Measurements from ENCODE around the gene RTN4IP1.

The RTN4IP1 gene

DNA sequence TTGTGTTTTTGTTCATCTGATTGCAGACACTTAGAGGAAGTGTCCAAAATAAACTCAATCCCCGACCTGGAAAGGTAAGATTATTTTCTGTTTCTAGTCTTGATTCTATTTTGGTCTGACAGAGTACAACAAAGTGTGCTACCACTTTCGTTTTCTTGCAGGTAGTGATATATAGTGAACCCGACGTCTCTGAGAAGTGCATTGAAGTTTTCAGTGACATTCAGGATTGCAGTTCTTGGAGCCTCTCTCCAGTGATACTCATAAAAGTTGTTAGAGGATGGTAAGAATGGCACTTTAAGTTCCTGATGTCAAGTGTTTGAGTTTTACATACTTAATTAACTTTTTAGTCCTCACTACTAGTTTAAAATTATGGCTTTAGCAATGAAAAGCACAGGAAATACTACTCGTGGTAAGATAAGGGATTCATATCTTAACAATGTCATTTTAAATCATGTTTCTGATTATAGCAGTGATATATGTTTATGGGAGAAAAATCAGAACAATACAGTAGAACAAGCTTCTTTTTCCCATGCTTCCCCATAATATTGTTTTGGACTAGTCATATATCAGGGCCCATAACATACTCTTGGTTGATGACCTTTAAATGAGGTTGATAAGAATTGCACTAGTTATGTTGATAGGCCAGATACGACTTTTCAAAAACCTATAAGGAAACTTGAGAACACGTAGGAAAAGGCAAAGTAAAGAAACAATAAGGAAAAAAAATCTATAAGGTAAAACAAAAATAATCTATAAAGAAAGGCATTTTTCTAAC lies 104.0 kb downstream of the RTN4IP1 start:
- DNase-seq (ENCODE audit: low read depth in 2 of 2, low spot score in 1 of 2) = no peak

DNA sequence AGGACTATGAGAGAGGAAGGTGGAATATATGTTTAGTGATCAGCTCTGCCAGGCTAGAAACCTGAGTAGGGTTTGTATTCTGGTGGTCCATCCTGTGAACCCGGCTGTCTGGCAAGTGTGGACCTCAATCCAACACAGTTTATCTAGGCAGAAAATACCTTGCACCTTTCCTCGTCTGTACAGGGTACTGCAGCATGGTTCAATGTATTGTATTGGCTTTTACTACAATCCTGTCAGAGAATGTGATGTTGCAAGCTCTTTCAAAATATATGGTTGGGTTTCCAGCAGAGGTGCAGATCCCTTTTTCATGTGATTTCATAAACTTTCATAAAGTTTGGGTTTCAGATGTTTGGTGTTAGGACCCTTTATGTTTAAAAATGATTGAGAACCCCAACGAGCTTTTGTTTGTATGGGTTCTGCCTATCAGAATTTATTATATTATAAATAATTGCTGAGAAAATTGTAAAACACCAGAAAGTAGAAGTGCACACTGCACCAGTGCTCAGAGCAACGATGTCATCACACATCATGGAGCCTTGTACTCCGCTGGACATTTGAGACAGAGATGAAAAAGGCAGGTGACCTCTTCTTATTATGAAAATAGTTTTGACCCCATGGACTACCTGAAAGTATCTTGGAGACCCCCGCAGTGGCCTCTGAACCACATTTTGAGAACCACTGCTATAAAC lies 106.6 kb downstream of the RTN4IP1 start:
- no peak for DNase-seq (ENCODE audit: low read depth in 2 of 2, low spot score in 1 of 2)

Data from stimulated activated CD8-positive, alpha-beta memory T cell treated with anti-CD3 and anti-CD28 coated beads, Interleukin-4, amount 100 ng/mL, for 4 hours (primary cell).